ENCODE measurements around the gene G0S2.

DNA sequence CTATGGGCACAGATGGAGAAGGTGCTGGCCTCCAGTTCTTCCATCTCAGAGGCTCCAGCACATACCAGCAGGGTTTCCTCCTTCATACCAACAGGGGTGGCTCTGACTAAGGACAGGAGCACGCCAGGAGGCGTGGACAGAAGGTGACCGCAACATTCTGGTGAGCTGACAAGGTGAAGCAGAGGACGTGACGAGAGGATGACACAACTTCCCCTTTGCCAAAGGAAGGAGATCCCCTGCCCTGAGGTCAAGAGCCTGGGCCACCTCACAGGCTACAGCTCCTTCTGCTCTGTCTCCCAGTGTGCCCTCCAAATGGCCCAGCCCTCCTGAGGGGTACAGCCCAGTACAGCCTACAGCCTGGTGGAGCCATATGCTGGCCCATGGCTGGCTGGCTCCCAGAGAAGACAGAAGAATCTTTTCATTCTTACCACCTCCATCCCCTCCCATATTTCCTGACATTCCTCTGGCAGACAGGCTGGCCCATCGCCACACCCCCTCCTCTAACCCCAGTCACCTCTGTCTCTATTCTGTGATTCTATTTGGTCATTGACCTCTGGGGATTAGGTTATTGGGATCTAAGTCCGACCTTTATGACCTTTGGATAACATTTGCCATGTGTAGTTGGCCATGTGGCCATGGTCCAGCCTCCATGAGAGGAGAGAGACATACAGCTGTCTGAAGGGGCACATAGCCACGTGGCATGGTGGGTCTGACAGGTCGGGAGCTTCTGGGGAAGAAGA lies 17.9 kb upstream of the G0S2 start:
- TF ChIP-seq, protein P1, sequence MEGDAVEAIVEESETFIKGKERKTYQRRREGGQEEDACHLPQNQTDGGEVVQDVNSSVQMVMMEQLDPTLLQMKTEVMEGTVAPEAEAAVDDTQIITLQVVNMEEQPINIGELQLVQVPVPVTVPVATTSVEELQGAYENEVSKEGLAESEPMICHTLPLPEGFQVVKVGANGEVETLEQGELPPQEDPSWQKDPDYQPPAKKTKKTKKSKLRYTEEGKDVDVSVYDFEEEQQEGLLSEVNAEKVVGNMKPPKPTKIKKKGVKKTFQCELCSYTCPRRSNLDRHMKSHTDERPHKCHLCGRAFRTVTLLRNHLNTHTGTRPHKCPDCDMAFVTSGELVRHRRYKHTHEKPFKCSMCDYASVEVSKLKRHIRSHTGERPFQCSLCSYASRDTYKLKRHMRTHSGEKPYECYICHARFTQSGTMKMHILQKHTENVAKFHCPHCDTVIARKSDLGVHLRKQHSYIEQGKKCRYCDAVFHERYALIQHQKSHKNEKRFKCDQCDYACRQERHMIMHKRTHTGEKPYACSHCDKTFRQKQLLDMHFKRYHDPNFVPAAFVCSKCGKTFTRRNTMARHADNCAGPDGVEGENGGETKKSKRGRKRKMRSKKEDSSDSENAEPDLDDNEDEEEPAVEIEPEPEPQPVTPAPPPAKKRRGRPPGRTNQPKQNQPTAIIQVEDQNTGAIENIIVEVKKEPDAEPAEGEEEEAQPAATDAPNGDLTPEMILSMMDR (IDR thresholded peaks at IDR 0.05; ENCODE audit: low read depth, low read length, poor library complexity, severe bottlenecking): no peak
- no peak for TF ChIP-seq EZH2phosphoT487 (IDR thresholded peaks at IDR 0.05; ENCODE audit: borderline replicate concordance, low read length)
